Activated CD4-positive, alpha-beta T cell treated with anti-CD3 and anti-CD28 coated beads for 1 hour (primary cell): Measurements from ENCODE around the gene KLK11.

ENCODE experiments used
- DNase-seq: peaks from one replicate; pipeline ENCODE4 v3.0.0-alpha.2; 2020

The KLK11 gene

GRCh38 chr19:51027126-51027806, 850 bp upstream of the KLK11 start:
- no peak for DNase-seq

DNA sequence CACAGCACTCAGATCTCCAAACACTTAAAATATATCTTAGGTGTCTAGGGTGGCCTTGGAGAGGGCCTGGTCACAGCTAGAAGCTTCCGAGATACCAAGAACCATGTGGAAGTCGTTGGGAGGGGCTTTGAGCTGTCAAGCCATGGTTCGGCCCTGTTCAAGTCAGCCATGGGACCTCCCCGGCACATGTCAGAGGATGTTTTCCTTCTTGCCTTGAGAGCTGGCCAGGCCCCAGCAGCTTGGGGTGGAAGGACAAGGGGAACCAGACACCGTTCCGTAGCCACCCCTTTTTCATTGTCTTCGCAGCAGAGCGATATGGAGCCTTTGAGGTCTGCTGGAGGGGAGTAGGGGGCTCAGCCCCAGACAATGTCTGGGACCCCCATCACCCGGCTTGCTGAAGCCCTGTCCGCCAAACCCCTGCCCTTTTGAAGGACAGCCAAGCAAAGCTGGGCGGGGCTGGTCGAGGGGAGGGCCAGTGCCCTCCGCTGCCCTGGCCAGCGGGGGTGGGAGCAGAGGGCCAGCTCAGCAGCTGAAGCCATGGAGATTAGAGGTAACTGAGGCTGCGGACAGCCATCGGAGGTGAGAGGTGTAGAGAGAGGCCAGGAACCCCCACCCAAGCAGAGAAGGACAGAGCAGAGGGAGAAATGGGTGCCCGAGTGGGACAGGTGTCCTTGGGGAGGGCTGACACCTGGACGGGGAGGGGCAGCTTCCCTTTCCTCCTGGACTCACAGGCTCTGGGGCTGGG, 435 bp downstream of the KLK11 start:
- DNase-seq, result no peak

- DNase-seq, result no peak
Observed at GRCh38 chr19:51025401-51025800, 1.0 kb downstream of the KLK11 start.

- DNase-seq, result no peak
Observed at GRCh38 chr19:51024924-51025323, 1.5 kb downstream of the KLK11 start.

- no peak for DNase-seq
Observed at GRCh38 chr19:51023946-51024345, 2.5 kb downstream of the KLK11 start.

GRCh38 chr19:51022526-51022925, 3.9 kb downstream of the KLK11 start:
- DNase-seq, result no peak

DNA sequence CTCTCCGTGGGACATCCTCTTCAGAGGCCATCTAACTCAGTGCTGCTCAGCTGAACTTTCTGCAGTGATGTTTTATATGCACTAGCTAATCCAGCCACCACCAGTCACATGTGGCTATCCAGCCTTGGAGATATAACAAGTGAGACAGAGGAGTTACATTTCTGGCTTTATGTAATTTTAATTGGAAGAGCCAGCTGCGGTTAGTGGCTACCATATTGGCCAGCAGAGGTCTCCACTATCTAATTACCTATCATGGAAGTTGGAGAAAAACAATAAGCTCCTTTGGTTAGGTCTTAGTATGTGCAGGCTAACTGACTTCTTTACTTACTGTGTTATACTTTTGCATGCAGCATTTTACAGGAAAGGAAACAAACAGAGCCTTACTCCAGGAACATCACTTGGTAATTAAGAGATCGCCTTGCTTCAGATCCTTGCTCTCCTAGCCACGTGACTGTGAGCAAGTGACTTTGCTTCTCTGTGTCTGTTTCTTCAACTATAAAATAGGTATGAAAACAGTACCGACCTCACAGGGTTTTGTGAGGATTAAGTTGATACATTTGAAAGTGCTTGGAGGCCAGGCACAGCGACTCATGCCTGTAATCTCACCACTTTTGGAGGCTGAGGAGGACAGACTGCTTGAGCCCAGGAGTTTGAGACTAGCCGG, 5.3 kb downstream of the KLK11 start:
- no peak for DNase-seq

DNA sequence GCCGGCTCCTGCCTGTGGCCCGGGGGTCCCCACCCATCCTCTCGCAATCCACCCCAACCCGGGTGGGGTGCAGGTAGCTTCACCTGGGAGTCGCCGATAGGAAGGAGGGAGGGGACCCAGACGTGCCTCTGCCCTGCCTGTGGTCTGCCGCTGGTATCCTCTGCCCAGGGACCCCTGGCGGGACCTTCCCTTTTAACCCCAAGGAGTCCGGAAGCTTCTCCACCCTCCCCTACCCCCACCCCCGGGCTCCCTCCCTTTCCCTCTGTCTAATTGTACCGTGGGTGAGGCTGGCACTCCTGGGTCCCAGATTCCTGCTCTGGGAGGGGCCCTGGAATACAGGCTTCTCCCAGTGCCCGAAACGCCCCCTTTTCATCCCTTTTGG, 6.9 kb downstream of the KLK11 start, which contains the start of gene KLK10:
TSS of gene KLK10 (minus strand) at position 166 of the 382 bp plus-strand sequence. CDS start 579 bp downstream, outside the sequence.
- DNase-seq, result no peak

DNA sequence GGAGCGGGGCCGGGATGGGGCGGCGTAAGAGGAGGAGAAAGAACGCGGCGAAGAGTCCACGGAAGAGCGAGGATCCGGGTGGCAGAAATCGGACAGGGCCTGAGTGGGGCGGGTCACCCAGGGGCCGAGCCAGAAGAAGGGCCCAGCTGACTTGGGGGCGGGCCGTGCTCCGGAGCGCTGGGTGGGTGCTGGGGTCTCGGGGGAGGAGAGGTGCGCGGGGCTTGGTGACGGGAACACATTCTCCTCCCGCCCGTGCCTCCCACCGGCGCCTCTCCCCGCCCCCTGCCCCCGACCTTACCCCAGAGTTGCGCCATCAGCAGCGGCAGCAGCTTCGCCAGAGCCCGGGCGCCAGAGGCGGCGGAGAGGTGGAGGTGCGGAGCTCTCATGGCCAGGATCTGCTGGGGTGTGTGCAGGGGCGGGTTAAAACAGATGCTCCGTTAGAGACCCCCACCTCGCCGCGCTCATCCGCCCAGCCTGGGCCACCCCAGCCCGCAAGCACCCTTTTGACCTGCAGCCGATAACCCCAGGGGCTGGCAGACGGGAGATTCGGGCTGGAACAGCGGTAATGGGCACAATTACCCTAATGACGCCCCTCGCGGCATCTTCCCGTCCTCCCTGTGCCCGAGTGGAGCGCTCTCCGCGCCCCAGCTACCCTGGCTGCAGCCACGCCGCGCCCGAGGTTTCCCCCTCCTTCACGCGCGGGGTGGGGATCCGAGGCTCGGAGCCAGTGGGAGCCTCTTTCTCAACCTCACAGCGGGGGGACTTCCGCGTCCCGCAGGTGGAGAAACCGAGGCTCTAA, 7.5 kb downstream of the KLK11 start:
- DNase-seq, result no peak

- DNase-seq, result peak; percentile 33
Observed at GRCh38 chr19:51016798-51017683, 9.4 kb downstream of the KLK11 start.

GRCh38 chr19:51015691-51016267, 10.6 kb downstream of the KLK11 start:
- no peak for DNase-seq

- no peak for DNase-seq
Observed at GRCh38 chr19:51014242-51014641, 12.2 kb downstream of the KLK11 start.

DNA sequence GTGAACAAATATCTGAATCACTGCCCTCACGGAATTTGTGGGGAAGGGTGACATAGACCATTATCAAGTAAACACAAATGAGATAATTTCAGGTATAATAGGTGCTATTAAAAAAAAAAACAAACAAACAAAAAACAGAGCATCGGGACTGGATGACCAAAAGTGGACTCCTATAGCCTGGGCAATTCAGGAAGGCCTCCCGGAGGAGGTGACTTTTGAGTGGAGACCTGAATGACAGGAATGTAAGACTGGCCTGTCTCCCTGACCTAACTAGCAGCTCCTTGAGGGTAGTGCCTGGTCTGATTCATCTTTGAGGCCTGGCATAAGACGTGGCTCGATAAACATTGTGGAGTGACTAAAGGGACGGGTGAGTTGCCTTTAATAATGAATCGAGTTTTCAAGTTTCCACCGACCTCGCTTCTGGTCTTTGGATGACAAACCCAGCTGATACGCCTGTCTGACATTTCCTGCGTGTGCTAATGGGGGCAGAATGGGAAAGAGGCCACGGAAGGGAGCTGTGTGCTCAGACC, 13.7 kb downstream of the KLK11 start:
- no peak for DNase-seq

GRCh38 chr19:51010066-51010795, 16.2 kb downstream of the KLK11 start:
- DNase-seq, result no peak

DNA sequence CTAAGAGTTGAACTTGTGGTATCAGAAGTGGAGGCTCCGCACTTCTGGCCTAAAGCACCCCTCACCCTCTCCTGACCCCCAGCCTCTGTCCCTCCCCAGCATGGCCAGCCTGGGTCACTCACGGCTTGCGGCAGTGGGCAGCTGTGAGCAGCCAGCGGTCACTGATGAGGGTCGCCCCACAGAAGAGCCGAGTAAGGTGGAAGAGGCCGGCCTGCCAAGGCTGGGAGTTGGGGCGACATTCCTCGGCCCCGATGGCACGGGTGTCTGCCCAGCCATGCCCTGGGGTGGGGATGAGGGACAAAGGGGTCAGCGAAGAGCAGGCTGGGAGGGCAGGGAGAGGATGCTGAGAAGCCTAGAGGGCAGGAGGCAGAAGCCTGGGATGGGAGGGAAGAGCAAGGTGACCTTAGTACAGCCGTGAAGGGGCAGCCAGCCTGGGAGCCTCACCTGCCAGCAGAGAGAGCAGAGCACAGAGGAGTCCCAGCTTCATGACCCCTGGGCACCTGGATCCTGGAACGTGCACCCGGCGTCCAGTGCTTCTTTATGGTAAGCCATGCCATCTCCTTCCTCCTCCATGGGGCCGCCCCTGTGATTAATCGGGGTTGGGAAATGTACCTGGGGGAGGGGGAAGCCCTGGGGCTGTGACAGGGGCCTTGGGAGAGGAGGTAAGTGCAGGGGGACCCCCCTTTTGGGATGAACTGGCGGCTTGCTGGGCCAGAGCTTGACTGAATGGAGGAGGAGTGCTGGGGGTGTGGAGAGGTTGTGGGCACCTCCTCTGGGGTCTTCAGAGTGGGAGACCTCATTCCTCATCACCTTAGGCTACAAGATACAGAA, 17.1 kb downstream of the KLK11 start:
- DNase-seq, result no peak

- no peak for DNase-seq
Observed at GRCh38 chr19:51007488-51007887, 18.9 kb downstream of the KLK11 start.

DNA sequence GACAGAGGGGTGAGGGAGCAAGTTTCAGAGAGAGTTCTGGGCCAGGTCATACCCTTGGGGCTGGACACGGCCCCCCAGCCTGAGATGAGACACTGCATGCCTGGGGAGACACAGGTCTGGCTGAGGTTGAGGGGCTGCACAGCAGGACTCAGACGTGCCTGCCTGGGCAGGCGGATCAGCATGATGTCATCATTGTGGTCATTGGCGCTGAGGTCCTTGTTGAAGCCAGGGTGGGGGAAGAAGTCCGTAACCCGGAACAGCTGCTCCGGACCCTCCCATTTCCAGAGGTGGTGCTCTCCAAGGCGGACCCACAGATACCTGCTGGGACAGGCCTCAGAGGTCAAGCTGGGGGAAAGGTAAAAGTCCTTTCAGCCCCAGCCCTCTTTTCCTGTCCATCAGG, 20.0 kb downstream of the KLK11 start:
- DNase-seq, result no peak

GRCh38 chr19:51005248-51005647, 21.2 kb downstream of the KLK11 start:
- no peak for DNase-seq

DNA sequence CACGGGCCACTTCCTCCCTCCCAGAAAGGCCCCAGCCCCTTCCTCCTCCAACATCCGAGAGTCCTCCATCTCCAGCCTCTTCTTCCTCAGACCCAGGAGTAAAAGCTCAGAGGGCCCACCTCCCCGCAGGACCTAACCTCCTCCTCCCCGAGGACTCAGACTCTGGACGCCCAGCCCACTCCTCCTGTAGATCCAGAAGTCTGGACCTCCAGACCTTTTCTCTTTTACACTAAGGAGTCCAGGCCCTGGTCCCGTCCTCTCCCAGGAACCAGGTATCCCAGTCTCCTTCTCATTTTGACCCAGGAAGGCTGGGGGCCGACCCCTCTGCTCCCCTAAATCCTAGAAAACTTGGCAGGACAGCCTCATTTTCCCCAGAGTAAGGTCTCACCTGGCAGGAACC, 23.1 kb downstream of the KLK11 start:
- no peak for DNase-seq
